Right renal cortex interstitium (tissue), 3 donors: Measurements from ENCODE around the gene MYO7B. TPM values are rescaled to one million over a fixed set of nuclear protein-coding genes. Genes with fewer than 3 reads are reported as not detected.

ENCODE experiments used
- DNase-seq, 3 donors: peaks; one replicate each; pipeline ENCODE4 v3.0.0-alpha.2; 2013; ENCODE audit warnings: low read depth in 3 of 3, low spot score in 2 of 3
- polyA plus RNA-seq, 3 donors: library from polyadenylated mRNA; unstranded; fragments of 120-200 nt; gene quantifications; one replicate each; pipeline ENCODE4 v1.2.1, GENCODE V29; 2013; ENCODE audit not compliant: insufficient read length in 3 of 3

The MYO7B gene
- polyA plus RNA-seq, 3 donors: 18.0 to 22.3 (median 19.9) TPM

DNA sequence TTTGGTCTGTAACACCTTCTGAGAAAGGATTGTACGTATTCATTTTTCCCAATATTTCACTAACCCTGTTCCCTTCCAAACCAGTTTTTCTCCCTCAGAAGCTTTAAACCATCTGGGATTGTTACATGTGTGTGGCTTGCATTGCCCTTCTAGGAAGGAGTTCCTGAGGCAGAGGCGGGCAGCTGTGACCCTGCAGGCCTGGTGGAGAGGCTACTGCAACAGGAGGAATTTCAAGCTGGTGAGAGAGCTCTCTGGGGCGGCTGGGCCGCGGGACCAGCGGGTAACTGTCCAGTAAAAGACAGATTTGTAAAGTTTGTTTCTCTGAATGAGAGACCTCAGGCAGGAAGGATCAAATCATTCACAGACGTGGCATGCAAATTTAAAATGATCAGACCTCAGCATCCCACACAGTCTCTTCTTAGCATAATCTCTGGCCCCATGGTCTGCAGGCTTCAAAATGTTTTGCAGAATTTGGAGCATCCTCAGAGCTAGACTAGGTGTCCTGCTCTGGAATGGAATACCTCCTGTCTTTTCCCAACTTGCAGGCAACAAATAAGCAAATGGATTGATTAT lies 70.3 kb downstream of the MYO7B start:
- DNase-seq: no peak

DNA sequence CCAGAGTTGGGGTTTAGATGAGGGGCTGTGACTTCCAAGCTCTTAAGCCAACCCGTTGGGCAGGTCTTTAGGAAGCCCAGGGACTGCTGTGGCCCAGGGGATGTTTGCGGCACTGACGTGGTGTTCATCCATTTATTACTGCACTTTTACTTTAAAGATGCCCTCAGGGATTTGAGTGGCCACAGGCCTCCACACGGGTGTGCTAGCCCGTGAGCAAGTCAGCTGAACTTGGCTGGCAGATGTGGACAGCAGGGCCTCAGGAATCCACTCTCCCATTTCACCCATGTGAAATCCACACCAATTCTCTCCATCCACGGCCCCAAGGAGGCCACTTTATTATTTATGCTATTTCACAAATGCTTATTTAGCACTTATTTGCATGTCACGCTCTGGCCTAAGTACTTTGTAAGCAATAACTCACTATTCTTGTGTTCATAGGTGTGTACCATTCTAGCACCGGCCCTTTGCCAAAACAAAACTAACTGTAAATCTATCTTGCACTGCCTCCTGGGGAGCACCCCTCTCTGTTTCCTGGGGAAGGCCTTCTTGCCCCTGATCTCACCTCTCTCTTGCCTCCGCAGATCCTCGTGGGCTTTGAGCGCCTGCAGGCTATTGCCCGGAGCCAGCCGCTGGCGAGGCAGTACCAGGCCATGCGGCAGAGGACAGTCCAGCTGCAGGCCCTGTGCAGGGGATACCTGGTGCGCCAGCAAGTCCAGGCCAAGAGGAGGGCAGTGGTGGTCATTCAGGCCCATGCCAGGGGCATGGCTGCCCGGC lies 71.3 kb downstream of the MYO7B start:
- no peak for DNase-seq

GRCh38 chr2:127607399-127607908 lies 72.0 kb downstream of the MYO7B start:
- DNase-seq: no peak

- no peak for DNase-seq
These were observed 72.9 kb downstream of the MYO7B start for GRCh38 chr2:127608061-127609030.

GRCh38 chr2:127609031-127609751 lies 73.7 kb downstream of the MYO7B start:
- no peak for DNase-seq

DNA sequence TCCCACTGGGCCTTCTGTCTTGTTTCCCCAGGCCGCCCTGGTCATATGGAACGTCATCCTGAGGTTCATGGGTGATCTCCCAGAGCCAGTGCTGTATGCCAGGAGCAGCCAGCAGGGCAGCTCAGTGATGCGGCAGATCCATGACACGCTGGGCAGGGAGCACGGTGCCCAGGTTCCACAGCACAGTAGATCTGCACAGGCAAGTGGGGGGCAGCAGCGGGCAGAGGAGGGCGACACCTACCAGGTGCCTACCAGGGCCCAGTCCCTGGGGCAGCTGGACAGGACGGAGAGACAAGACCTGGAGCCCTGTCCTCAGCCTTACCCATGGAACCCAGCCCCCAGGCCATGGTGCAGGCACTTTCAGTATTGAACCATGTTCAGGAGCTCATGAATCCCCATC lies 74.3 kb downstream of the MYO7B start:
- no peak for DNase-seq

GRCh38 chr2:127610561-127610960 lies 75.1 kb downstream of the MYO7B start:
- no peak for DNase-seq

DNA sequence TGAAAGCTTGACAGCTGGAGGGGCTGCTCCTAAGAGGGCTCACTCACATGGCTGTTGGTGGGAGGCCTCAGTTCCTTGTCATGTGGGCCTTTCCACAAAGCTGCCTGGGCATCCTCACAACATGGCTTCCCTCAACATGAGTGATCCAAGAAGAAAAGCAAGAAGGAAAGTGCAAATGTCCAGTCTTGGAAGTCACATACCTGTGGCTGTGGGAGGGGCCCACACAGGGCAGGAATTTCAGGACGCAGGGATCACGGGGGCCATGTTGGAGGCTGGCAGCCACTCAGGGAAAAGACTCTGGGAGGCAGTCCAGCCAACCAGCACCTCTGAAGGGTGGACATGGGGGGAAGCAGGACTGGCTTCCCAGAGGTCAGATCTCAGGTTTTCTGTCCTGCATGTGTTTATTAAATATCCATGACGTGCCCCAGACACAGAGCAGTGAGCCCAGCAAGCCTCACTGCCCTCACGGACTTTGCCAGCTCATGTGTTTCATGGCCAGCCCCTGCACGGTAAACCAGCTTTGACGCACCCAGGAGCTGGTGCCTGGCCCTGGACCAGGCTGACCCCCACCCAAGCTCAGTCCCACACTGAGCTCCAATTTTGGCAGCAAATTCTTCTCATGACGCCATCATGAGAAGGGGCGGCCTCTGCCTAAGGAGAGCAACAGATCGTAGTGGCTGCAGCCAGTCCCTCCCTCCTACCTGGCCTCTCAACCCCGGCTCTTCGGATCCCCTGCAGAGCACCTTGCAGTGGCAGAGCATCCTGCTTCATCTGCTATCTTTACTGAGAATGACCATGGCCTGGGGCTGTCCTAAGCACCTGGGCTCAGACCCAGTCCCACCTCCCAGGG lies 75.8 kb downstream of the MYO7B start:
- DNase-seq: no peak

GRCh38 chr2:127612111-127612822 lies 76.8 kb downstream of the MYO7B start:
- no peak for DNase-seq

- DNase-seq: no peak
These were observed 78.8 kb downstream of the MYO7B start for GRCh38 chr2:127614246-127614645.

DNA sequence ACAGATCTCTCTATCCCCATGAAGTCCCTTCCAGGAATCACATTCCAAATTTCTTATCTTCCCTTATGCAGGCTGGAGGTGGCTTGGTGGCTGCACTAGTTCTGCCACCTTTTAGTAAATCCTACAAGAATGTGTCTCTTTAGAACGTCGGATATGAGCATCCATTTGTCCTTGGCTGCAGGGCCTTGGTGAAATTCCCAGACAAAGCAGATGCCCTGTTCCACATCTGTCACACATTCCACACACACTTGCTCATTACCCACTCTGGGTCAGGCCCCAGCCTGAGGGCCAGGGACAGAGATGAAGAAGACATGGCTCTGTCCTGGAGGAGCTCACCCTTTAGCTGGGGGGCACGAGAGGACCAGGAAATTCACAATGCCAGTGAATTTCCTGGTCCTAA lies 79.2 kb downstream of the MYO7B start:
- no peak for DNase-seq

DNA sequence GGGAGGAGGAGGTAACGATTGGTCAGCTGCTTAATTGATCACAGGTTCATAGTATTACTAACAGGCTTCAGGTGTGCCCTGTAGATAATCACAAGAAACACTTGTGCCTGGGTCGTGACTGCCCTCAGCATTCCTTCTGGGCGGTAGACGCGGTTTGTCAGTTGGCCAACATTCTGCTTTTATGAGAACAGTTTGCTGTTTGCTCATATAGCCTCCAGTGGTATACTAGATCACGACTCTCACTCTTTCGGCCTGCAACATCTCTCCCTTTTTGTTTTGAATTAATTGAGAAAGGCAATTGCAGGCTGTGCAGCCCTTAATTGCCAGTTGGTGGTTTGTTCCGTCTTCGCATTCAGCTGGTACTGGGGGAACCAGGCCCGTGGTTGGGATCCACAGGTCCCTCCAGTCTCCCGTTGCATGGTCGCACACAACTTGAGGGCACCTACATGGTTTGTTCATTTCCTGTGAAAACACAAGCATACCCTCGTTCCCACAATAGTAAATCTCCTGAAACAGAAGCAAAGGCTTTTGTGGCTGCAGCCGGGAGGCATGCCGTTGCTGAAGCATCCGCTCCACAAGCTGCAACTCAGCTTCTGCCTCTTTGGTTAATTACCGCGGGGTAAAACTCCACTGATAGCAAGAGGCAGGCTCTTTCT lies 80.2 kb downstream of the MYO7B start:
- DNase-seq: no peak

DNA sequence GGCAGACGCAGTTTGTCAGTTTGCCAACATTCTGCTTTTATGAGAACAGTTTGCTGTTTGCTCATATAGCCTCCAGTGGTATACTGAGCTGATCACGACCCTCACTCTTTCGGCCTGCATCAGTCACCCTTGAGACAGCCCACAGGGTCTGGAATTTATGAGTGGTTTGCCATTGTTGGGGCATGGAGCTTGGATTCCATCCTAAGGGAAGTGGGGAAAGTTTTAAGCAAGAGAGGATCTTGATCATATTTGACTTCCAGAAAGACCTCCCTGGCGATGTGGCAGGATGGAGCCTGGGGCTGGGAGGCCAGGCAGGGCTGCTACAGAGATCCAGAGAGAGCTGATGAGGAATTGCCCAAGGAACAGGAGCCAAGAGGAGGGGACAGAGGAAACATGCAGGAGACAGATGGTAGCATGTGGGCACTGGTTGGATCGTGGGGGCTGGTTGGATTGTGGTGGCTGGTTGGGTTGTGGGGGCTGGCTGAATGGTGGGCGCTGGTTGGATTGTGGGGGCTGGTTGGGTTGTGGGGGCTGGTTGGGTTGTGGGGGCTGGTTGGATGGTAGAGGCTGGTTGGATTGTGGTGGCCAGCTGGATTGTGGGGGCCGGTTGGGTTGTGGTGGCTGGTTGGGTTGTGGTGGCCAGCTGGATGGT lies 83.2 kb downstream of the MYO7B start:
- no peak for DNase-seq

GRCh38 chr2:127619203-127619590 lies 83.7 kb downstream of the MYO7B start:
- DNase-seq: no peak

DNA sequence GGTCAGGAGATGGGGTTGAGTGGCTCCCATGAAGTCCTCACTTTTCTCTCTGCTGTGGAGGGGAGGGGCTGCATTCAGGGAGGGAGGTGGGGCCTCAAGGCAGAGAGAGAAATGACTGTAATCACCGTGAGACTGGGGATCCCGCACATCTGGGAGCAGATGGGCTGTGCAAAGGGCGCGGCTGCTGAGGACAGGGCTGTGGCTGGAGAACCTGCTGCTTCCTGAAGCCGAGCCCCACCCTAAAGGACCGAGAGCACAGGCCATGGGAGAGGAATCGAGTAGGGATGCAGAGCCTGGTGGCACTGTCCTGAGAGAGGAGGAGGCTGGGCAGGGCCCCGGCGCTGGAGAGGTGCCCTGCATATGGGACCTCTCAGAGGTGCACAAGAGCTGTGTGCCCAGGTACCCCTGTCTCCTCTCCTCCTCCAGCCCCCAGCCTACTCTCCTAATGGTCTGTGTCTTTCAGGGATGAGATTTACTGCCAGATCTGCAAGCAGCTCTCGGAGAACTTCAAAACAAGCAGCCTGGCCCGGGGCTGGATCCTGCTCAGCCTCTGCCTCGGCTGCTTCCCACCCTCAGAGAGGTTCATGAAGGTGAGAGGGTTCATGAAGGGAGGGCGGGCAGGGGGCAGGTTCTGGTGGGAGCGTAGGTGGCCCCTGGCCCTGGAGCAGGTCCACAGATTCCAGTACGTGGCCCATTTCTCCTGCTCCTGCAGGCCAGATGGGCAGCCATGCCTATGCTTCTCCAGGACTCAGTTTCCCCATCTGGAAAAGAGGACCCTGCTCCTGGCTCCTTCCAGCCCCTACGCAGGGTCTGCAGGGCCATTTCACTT lies 84.6 kb downstream of the MYO7B start:
- no peak for DNase-seq

DNA sequence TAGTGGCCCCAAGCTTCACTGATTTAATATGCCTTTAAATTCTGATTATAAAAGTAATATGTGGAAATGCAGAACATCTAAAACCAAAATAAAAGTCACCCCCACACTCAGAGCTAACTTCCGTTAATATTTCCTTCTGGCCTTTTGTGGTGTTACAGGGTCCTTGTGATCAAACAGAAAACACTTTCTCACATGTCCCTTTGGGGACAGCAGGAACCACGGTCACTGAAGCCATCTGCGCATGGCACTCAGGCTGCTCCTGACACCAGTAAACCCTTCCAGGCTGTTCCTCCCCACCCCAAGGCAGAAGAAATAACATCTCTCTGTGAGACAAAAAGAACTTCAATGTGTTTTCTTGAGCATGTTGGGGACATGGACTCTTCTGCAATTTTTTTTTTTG lies 85.4 kb downstream of the MYO7B start:
- no peak for DNase-seq

GRCh38 chr2:127621981-127622431 lies 86.5 kb downstream of the MYO7B start:
- no peak for DNase-seq
